Measurements from ENCODE around the gene KIRREL1.

GRCh38 chr1:158040323-158040722 is 46.9 kb downstream of the KIRREL1 start:
- TF ChIP-seq CSRNP3 (CRISPR knock-in tag; IDR thresholded peaks at IDR 0.05) (no peak), GLIS3 (CRISPR knock-in tag; IDR thresholded peaks at IDR 0.05) (no peak)
